HL-60 (cell line): Measurements from ENCODE around the gene ROBO1.

ENCODE experiments used
- CTCF ChIP-seq: IDR thresholded peaks from one replicate; pipeline ENCODE4 v1.5.1; 2011; ENCODE audit warnings: low read length, control low read depth, inconsistent platforms; ENCODE audit not compliant: insufficient read depth
- GABPA ChIP-seq: IDR thresholded peaks from 2 replicates; pipeline ENCODE4 v1.6.1; 2012; ENCODE audit warnings: low read depth

- TF ChIP-seq CTCF = no peak
- no peak for TF ChIP-seq GABPA
These were observed 1029.0 kb downstream of the ROBO1 start for GRCh38 chr3:78738833-78739232.
